Ovary (tissue), 9 donors: ENCODE measurements around the gene USP6NL. TPM values are rescaled to one million over a fixed set of nuclear protein-coding genes. Genes with fewer than 3 reads are reported as not detected.

ENCODE experiments used
- DNase-seq, 5 donors: peaks; one replicate each; pipeline ENCODE4 v3.0.0-alpha.2; 2019 to 2020
- H3K27ac ChIP-seq, 2 donors: fragments of 200-600 bp; one replicate each; pipeline versions ENCODE4 v1.5.1 to v1.8.0; 2019 to 2022
- H3K27me3 ChIP-seq: fragments of 200-600 bp; one replicate; pipeline ENCODE4 v1.8.0; 2022
- H3K36me3 ChIP-seq: fragments of 200-600 bp; sonication (generic); one replicate; pipeline ENCODE4 v1.5.1; 2019
- H3K4me1 ChIP-seq: one replicate; pipeline ENCODE4 v1.8.1; 2013; ENCODE audit warnings: mild to moderate bottlenecking, moderate library complexity; ENCODE audit not compliant: insufficient read depth
- H3K4me3 ChIP-seq: fragments of 200-600 bp; sonication (generic); one replicate; pipeline ENCODE4 v1.5.1; 2017
- H3K9me3 ChIP-seq, 2 donors: fragments of 200-600 bp in 1 of 2; sonication (generic) in 1 of 2; one replicate each; pipeline versions ENCODE4 v1.5.1 to v1.8.1; 2013 to 2019; ENCODE audit warnings: mild to moderate bottlenecking in 1 of 2, moderate library complexity in 1 of 2
- EP300 ChIP-seq: sonication (generic); formaldehyde crosslinking; IDR thresholded peaks from one replicate; pipeline ENCODE4 v1.6.1; 2017; ENCODE audit warnings: antibody characterized with exemption
- POLR2A ChIP-seq: fragments of 450-650 bp; IDR thresholded peaks from one replicate; pipeline ENCODE4 v1.6.1; 2017; ENCODE audit warnings: antibody characterized with exemption, mild to moderate bottlenecking, moderate library complexity
- WGBS, 3 donors: extraction: QIAGEN DNeasy Blood & Tissue Kit in 1 of 3; methylation state at CpG; one replicate each; pipeline versions ENCODE4 v1.1.5 to v1.1.7; 2013 to 2017; 5-methylcytosine and 5-hydroxymethylcytosine counted together
- intact Hi-C, 4 donors: fragments of 100-400 bp; cut with DNase I; formaldehyde crosslinking; loops; one replicate each; pipeline versions ENCODE4 v1.11.0 to v1.15.1; 2022 to 2023
- polyA plus RNA-seq, 2 donors: library from polyadenylated mRNA; stranded (reverse); fragments of 200-250 nt in 1 of 2; fragments of 350-450 nt in 1 of 2; fragmentation: Illumina TruSeq in 1 of 2; extraction: RNeasy Lipid Tissue Mini Kit (QIAGEN cat#74804) in 1 of 2; gene quantifications; one replicate each; pipeline ENCODE4 v1.2.3, GENCODE V29; 2013 to 2014
- total RNA-seq, 7 donors: library from RNA; depleted of rRNA in 2 of 7; stranded (reverse); fragments of >200 nt in 2 of 7; fragmentation: NEBNext Ultra II Directional in 3 of 7; extraction: Animal tissue kit (Norgen Biotek cat#: 25700) in 3 of 7; gene quantifications; one replicate each; pipeline versions ENCODE4 v1.1.0 to v1.2.4, GENCODE V29; 2016 to 2023
- TF ChIP-seq, protein P1 (sequence below), 3 donors: fragments of 450-650 bp in 2 of 3; fragments of 200-600 bp in 1 of 3; IDR thresholded peaks; one replicate each; pipeline versions ENCODE4 v1.5.1 to v1.8.0; 2016 to 2022; ENCODE audit warnings: antibody characterized with exemption in 3 of 3, mild to moderate bottlenecking in 1 of 3
- donor health status: DM: no; HTN: no; CAD: no; lungs with moderate emphysema.
- donor health status: DM: no; HTN: no; CAD: no.
- donor health status: Bipolar disorder and iron deficiency.
- donor health status: DM: yes; HTN: yes; CAD: no.
- donor health status: DM: no; HTN: no; CAD: no.
- donor health status: DM: yes; HTN: yes; CAD: no.

USP6NL gene
- total and polyA plus RNA-seq, 9 donors = 9.6 to 28.8 (median 16.3) TPM

DNA sequence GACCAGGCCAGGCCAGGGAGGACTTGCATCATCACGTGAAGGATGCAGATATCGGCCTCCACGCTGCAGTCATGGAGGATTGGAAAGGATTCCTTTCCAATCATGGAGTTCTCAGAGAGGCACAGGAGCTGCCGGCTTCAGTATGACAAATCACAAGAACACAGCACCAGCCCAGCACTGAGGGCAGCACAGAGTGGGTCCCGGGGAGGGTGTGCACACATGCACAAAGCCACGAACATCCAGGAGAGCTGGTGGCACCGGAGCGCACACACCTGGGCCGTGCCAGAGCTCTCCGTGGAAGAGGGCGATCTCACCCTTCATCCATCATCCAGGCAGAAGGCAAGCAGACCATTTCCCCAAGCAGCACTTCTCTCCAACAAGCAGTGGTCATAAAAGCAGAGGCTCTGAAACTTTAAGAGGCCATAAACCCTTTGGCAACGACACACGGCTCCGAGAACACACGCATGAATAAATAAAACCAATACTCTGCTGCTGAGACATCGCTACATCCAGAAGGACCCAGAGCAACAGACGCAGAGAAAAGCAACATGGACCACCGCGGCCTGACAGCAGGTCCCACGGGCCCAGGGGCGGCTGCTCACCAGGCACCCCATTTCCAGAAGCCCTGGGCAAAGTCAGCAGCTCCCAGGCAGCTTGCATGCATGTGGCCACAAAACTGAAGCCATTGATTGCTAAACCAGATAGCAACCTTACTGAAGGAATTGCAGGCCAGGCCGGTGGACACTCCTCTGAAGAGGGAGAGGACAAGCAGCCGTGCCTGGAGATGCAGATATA lies 180.8 kb downstream of the USP6NL start:
- Histone ChIP-seq H3K4me3 (no peak overlapping the region), H3K27me3 (no peaks in the 10 kb centered on the region), H3K9me3 (no peaks in the 10 kb centered on the region), H3K27ac (no peak overlapping the region), H3K36me3 (no peaks in the 10 kb centered on the region), H3K4me1 (no peaks in the 10 kb centered on the region)
- 73 to 88% (median 86%) methylated on average over 22 to 23 of the region's 23 CpGs for WGBS, 3 donors
- TF ChIP-seq EP300 (no peak), POLR2A (no peak)
- TF ChIP-seq, protein P1, sequence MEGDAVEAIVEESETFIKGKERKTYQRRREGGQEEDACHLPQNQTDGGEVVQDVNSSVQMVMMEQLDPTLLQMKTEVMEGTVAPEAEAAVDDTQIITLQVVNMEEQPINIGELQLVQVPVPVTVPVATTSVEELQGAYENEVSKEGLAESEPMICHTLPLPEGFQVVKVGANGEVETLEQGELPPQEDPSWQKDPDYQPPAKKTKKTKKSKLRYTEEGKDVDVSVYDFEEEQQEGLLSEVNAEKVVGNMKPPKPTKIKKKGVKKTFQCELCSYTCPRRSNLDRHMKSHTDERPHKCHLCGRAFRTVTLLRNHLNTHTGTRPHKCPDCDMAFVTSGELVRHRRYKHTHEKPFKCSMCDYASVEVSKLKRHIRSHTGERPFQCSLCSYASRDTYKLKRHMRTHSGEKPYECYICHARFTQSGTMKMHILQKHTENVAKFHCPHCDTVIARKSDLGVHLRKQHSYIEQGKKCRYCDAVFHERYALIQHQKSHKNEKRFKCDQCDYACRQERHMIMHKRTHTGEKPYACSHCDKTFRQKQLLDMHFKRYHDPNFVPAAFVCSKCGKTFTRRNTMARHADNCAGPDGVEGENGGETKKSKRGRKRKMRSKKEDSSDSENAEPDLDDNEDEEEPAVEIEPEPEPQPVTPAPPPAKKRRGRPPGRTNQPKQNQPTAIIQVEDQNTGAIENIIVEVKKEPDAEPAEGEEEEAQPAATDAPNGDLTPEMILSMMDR (IDR thresholded peaks at IDR 0.05) = no peak
- no peak for DNase-seq
- intact Hi-C loops = no loop called here

DNA sequence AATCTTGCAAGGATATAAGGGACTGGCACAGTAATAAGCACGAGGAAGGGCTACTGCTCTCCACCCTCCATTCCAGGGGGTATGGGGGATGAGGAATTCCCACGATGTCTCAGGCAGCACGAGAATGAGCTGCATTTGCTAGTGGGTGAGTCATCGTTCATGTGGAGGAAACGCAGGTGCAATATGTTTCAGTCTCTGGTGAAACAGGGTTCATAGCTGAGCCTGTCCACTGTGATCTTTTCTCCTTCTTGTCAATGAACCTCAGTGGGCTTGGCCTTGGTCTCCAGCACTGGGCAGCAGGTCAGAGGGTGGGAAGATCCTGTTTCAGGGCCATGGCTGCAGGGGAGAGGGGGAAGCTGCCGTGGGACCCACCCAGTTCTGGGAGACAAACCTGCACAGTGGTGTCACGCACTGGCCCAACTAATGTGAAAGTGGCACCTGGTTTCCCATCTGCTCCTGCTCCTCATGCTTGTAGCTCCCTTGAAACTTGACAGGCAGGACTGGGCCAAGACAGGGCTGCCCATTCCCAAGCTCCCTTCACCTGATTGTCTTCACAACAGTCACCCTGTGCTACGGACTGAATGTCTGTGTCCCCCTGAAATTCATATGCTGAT lies 181.9 kb downstream of the USP6NL start:
- H3K4me1 ChIP-seq = peaks cover 2% of the 10 kb centered on the region
- intact Hi-C loops = no loop called here
- no peak for DNase-seq
- no peak overlapping the region for H3K4me3 ChIP-seq
- H3K36me3 ChIP-seq = no peaks in the 10 kb centered on the region
- WGBS, 3 donors = 89 to 92% (median 92%) methylated on average over 8 of the region's 8 CpGs
- TF ChIP-seq, protein P1 (IDR thresholded peaks at IDR 0.05) = no peak
- TF ChIP-seq POLR2A = no peak
- no peak for TF ChIP-seq EP300
- no peaks in the 10 kb centered on the region for H3K27me3 ChIP-seq
- H3K9me3 ChIP-seq = no peaks in the 10 kb centered on the region
- no peak overlapping the region for H3K27ac ChIP-seq

DNA sequence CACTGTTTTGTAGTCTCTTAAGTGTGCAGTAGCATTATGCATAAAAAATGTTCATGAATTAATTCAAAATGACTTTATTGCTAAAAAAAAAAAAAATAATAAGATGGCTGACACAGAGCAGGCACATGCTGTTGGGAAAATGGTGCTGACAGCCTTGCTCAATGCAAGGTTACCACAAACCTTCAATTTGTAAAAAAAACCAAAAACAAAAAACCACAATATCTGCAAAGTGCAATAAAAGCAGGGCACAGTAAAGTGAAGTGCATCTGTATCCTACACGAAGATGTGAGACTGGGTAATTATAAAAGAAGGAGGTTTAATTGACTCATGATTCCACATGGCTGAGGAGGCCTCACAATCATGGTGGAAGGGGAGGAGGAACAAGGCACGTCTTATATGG lies 185.8 kb downstream of the USP6NL start:
- peaks cover 4% of the 10 kb centered on the region for H3K4me1 ChIP-seq
- no peaks in the 10 kb centered on the region for H3K9me3 ChIP-seq
- TF ChIP-seq POLR2A = no peak
- TF ChIP-seq EP300 = no peak
- TF ChIP-seq, protein P1 (IDR thresholded peaks at IDR 0.05) = no peak
- H3K27me3 ChIP-seq = no peaks in the 10 kb centered on the region
- DNase-seq = no peak
- 50 to 72% (median 55%) methylated on average over 2 of the region's 2 CpGs for WGBS, 3 donors
- H3K36me3 ChIP-seq = no peaks in the 10 kb centered on the region
- no peak overlapping the region for H3K27ac ChIP-seq
- intact Hi-C loops = no loop called here
- no peak overlapping the region for H3K4me3 ChIP-seq

DNA sequence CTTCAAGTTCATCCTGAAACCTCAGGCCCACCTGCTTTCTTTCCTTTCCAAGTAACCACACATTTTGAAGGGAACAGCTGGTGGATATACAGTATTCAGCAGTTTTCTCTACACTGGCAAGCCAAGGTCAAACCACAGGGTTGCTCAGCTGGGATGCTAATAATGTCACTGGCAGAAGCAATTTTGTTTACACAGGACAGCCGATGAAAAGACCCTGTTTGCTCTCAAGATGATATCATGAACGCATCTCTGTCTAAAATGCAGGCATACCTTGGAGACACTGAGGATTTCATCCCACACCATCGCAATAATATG lies 186.2 kb downstream of the USP6NL start:
- intact Hi-C loops = no loop called here
- TF ChIP-seq, protein P1 (IDR thresholded peaks at IDR 0.05) = no peak
- TF ChIP-seq EP300 = no peak
- no peak for TF ChIP-seq POLR2A
- DNase-seq = no peak
- H3K4me3 ChIP-seq = no peak overlapping the region
- WGBS, 3 donors = 35 to 45% (median 42%) methylated on average over 3 of the region's 3 CpGs
- no peaks in the 10 kb centered on the region for H3K36me3 ChIP-seq
- no peaks in the 10 kb centered on the region for H3K9me3 ChIP-seq
- H3K27me3 ChIP-seq = no peaks in the 10 kb centered on the region
- H3K27ac ChIP-seq = no peak overlapping the region
- H3K4me1 ChIP-seq = peaks cover 4% of the 10 kb centered on the region
